ENCODE measurements around the gene MECR.

DNA sequence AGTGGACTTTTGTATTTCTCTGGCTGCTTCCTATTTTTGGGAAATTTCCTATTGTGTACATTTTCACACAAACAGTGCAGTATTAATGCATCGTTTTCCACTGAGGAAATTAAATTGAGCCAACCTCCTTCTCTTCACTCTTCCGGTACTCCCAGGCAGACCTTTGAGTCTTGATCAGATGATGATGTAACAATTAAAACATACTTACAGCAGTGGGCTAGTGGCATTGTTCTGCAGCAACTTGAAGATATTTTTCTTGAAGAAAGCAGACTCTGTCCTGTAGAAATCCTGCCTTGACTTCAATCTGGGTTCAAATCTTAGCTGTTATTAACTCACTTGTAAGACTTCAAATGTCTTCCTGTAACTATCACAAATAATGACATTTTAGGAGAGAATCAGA lies 88.0 kb downstream of the MECR start:
- TF ChIP-seq, protein P1, sequence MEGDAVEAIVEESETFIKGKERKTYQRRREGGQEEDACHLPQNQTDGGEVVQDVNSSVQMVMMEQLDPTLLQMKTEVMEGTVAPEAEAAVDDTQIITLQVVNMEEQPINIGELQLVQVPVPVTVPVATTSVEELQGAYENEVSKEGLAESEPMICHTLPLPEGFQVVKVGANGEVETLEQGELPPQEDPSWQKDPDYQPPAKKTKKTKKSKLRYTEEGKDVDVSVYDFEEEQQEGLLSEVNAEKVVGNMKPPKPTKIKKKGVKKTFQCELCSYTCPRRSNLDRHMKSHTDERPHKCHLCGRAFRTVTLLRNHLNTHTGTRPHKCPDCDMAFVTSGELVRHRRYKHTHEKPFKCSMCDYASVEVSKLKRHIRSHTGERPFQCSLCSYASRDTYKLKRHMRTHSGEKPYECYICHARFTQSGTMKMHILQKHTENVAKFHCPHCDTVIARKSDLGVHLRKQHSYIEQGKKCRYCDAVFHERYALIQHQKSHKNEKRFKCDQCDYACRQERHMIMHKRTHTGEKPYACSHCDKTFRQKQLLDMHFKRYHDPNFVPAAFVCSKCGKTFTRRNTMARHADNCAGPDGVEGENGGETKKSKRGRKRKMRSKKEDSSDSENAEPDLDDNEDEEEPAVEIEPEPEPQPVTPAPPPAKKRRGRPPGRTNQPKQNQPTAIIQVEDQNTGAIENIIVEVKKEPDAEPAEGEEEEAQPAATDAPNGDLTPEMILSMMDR (IDR thresholded peaks at IDR 0.05; ENCODE audit: low read depth, low read length, poor library complexity, severe bottlenecking), result no peak
- TF ChIP-seq EZH2phosphoT487 (IDR thresholded peaks at IDR 0.05; ENCODE audit: borderline replicate concordance, low read length), result no peak
